HepG2 (cell line): ENCODE measurements around the gene NATD1. TPM values are rescaled to one million over a fixed set of nuclear protein-coding genes. Genes with fewer than 3 reads are reported as not detected.

Experiments
- ATAC-seq: fragments of 200-7000 bp; cut with Tn5 transposase; 3 replicates; pipeline ENCODE4 v1.9.1; 2020; ENCODE audit warnings: mild to moderate bottlenecking, moderate library complexity
- BruUV-seq: library from RNA; stranded (reverse); fragments of 400-500 nt; replicated peaks from 2 replicates; lab custom pipeline; 2021; lab: Mats Ljungman, UMichigan
- CTCF ChIA-PET: fragments of 300-600 bp; formaldehyde crosslinking; extraction: SDS; loops from one replicate; lab custom pipeline; 2021; ENCODE audit warnings: low total read pairs, inconsistent platforms, low intra/inter-chr PET ratio; lab: Yijun Ruan, JAX
- POLR2A ChIA-PET: fragments of 350-600 bp; sonication (Branson Sonifier 250); formaldehyde crosslinking; loops from one replicate; lab custom pipeline; 2020; ENCODE audit warnings: antibody characterized with exemption, inconsistent platforms; lab: Yijun Ruan, JAX
- DNase-seq: peaks from one replicate; pipeline ENCODE4 v3.0.0-alpha.2; 2015; ENCODE audit warnings: low spot score
- FAIRE-seq: peaks from 3 replicates; lab custom pipeline; 2011; peaks lifted over from hg19 to GRCh38; lab: Jason Lieb, UNC
- H2AFZ ChIP-seq: one replicate; pipeline ENCODE4 v1.6.1; 2011; ENCODE audit warnings: low read length, inconsistent platforms
- H3K27ac ChIP-seq: fragments of 300-600 bp; 3 replicates; pipeline ENCODE4 v1.8.0; 2011; ENCODE audit warnings: mixed run types, mild to moderate bottlenecking, mixed read lengths, low read length, inconsistent platforms; ENCODE audit not compliant: insufficient read depth; ENCODE audit errors: extremely low read length
- H3K27me3 ChIP-seq, 2 experiments: fragments of 200-600 bp in 1 of 2; 2 replicates in 1 of 2; 3 replicates in 1 of 2; pipeline versions ENCODE4 v1.6.0 to v1.8.0; 2011; ENCODE audit warnings: low read length in 2 of 2, mild to moderate bottlenecking in 2 of 2, moderate library complexity in 2 of 2, inconsistent platforms in 1 of 2; ENCODE audit not compliant: insufficient read depth in 2 of 2, control insufficient read depth in 1 of 2
- H3K36me3 ChIP-seq, 2 experiments: fragments of 200-600 bp in 1 of 2; replicated peaks in 1 of 2; 2 replicates in 1 of 2; 3 replicates in 1 of 2; pipeline versions ENCODE4 v1.5.1 to v1.8.0; 2011; ENCODE audit warnings: low read length in 2 of 2, inconsistent platforms in 1 of 2; ENCODE audit not compliant: insufficient read depth in 2 of 2, control insufficient read depth in 1 of 2
- H3K4me1 ChIP-seq: 2 replicates; pipeline ENCODE4 v1.5.1; 2012; ENCODE audit warnings: low read length, inconsistent platforms; ENCODE audit not compliant: insufficient read depth
- H3K4me2 ChIP-seq: 2 replicates; pipeline ENCODE4 v1.6.0; 2011; ENCODE audit warnings: low read depth, low read length, inconsistent platforms
- H3K4me3 ChIP-seq, 3 experiments: fragments of 200-600 bp in 1 of 3; sonication (generic), shearing (Covaris generic) in 1 of 3; replicated peaks in 1 of 3; 2 replicates each; pipeline ENCODE4 v1.5.1; 2011 to 2016; ENCODE audit warnings: low read length in 3 of 3, inconsistent platforms in 2 of 3, low read depth in 2 of 3, mild to moderate bottlenecking in 2 of 3, control low read depth in 1 of 3, mixed read lengths in 1 of 3; ENCODE audit not compliant: insufficient read depth in 1 of 3
- H3K79me2 ChIP-seq: one replicate; pipeline ENCODE4 v1.6.1; 2011; ENCODE audit warnings: low read length, inconsistent platforms; ENCODE audit not compliant: insufficient read depth
- H3K9ac ChIP-seq: 2 replicates; pipeline ENCODE4 v1.6.0; 2011; ENCODE audit warnings: mild to moderate bottlenecking, low read depth, low read length, inconsistent platforms; ENCODE audit not compliant: insufficient read depth
- H3K9me3 ChIP-seq: 2 replicates; pipeline ENCODE4 v1.5.1; 2012; ENCODE audit warnings: mild to moderate bottlenecking, low read length
- H4K20me1 ChIP-seq: 2 replicates; pipeline ENCODE4 v1.6.0; 2011; ENCODE audit warnings: inconsistent platforms, mild to moderate bottlenecking, low read length, moderate library complexity; ENCODE audit not compliant: insufficient read depth
- ARNTL ChIP-seq: sonication (generic); formaldehyde crosslinking; IDR thresholded peaks from 2 replicates; pipeline ENCODE4 v1.4.0; 2020; ENCODE audit warnings: mild to moderate bottlenecking, missing genetic modification reagents
- GABPA ChIP-seq, 2 experiments: IDR thresholded peaks; 2 replicates each; pipeline ENCODE4 v1.6.1; 2011 to 2016; ENCODE audit warnings: low read depth in 2 of 2, low read length in 1 of 2, missing biosample characterization in 1 of 2, missing genetic modification characterization in 1 of 2
- HMG20A ChIP-seq: IDR thresholded peaks from 2 replicates; pipeline ENCODE4 v1.6.1; 2016; ENCODE audit warnings: borderline replicate concordance
- KLF12 ChIP-seq: sonication (generic); formaldehyde crosslinking; IDR thresholded peaks from 2 replicates; pipeline ENCODE4 v1.4.0; 2020; ENCODE audit warnings: missing genetic modification reagents, borderline replicate concordance
- MAZ ChIP-seq, 2 experiments: sonication (generic) in 1 of 2; formaldehyde crosslinking in 1 of 2; IDR thresholded peaks; 2 replicates each; pipeline versions ENCODE4 v1.5.0 to v1.6.1; 2012 to 2020; ENCODE audit warnings: low read depth in 2 of 2, mild to moderate bottlenecking in 2 of 2, borderline replicate concordance in 1 of 2, improper control_type of control experiment in 1 of 2, low read length in 1 of 2, missing genetic modification reagents in 1 of 2, moderate library complexity in 1 of 2
- MZF1 ChIP-seq: sonication (generic); formaldehyde crosslinking; IDR thresholded peaks from 2 replicates; pipeline ENCODE4 v1.8.1; 2023; ENCODE audit warnings: mild to moderate bottlenecking, missing genetic modification reagents, borderline replicate concordance
- NR3C1 ChIP-seq: sonication (generic); formaldehyde crosslinking; IDR thresholded peaks from 2 replicates; pipeline ENCODE4 v1.4.0; 2020; ENCODE audit warnings: missing genetic modification reagents
- SRSF9 ChIP-seq: fragments of 200-400 bp; formaldehyde crosslinking; IDR thresholded peaks from 2 replicates; pipeline ENCODE4 v1.6.1; 2018; ENCODE audit warnings: borderline replicate concordance, mild to moderate bottlenecking, low read depth, low read length; ENCODE audit not compliant: insufficient read depth, poor library complexity, severe bottlenecking
- SSRP1 ChIP-seq: IDR thresholded peaks from 2 replicates; pipeline ENCODE4 v1.6.1; 2016; ENCODE audit warnings: control low read depth
- TBL1XR1 ChIP-seq: fragments of 150-350 bp; IDR thresholded peaks from 2 replicates; pipeline ENCODE4 v1.6.1; 2014; ENCODE audit warnings: borderline replicate concordance, low read length; ENCODE audit not compliant: partially characterized antibody
- YEATS4 ChIP-seq: sonication (generic); formaldehyde crosslinking; IDR thresholded peaks from 2 replicates; pipeline ENCODE4 v1.4.0; 2020; ENCODE audit warnings: missing genetic modification reagents, borderline replicate concordance
- ZNF350 ChIP-seq: sonication (generic); formaldehyde crosslinking; IDR thresholded peaks from 2 replicates; pipeline ENCODE4 v1.4.0; 2020; ENCODE audit warnings: mild to moderate bottlenecking, low read depth, missing genetic modification reagents, borderline replicate concordance
- ZNF451 ChIP-seq: sonication (generic); formaldehyde crosslinking; IDR thresholded peaks from 2 replicates; pipeline ENCODE4 v1.5.0; 2020; ENCODE audit warnings: mild to moderate bottlenecking, missing genetic modification reagents
- ZNF670 ChIP-seq: sonication (generic); formaldehyde crosslinking; IDR thresholded peaks from 2 replicates; pipeline ENCODE4 v1.8.0; 2022; ENCODE audit warnings: mild to moderate bottlenecking, missing genetic modification reagents, borderline replicate concordance
- WGBS: methylation state at CpG from one replicate; pipeline ENCODE4 v1.1.6; 2017; ENCODE audit warnings: low lambda C conversion rate; 5-methylcytosine and 5-hydroxymethylcytosine counted together
- in situ Hi-C: cut with HindIII; loops from 2 replicates; pipeline ENCODE4 v1.10.0; 2017; ENCODE audit warnings: low pct_unique_long_range_greater_than_20kb; ENCODE audit not compliant: extremely low pct_ligation_motif_present
- intact Hi-C: fragments of 100-400 bp; cut with micrococcal nuclease; formaldehyde crosslinking; loops from one replicate; pipeline ENCODE4 v1.10.0; 2022; ENCODE audit not compliant: unreplicated experiment
- polyA plus RNA-seq, 8 experiments: library from polyadenylated mRNA; depleted of rRNA in 3 of 8; stranded (reverse) in 7 of 8; unstranded in 1 of 8; fragments of >200 nt; fragmentation: Illumina TruSeq in 4 of 8; extraction: Trizol in 4 of 8; gene quantifications; 2 replicates each; pipeline versions ENCODE4 v1.2.1 to v1.2.3, GENCODE V29; 2011 to 2016; ENCODE audit warnings: low read depth in 4 of 8, missing spikeins in 1 of 8, mixed read lengths in 1 of 8; ENCODE audit not compliant: insufficient read depth in 1 of 8
- total RNA-seq, 5 experiments: library from RNA; depleted of rRNA; stranded (reverse); fragments of >200 nt; fragmentation: Illumina TruSeq; extraction: Trizol; gene quantifications; 2 replicates each; pipeline ENCODE4 v1.2.3, GENCODE V29; 2016; ENCODE audit warnings: low read depth in 1 of 5

NATD1 gene
- total and polyA plus RNA-seq, 2 of the 13 experiments (the other 11 are each of a cell fraction or from before 2014, with no cell fraction given): 0.31 to 2.3 TPM

- in situ Hi-C loops (no loop called here), intact Hi-C loops (no loop called here)
- CTCF ChIA-PET: no interaction called here
These were observed 52.5 kb downstream of the NATD1 start for GRCh38 chr17:21200590-21201297.

GRCh38 chr17:21199856-21200255 is 53.4 kb downstream of the NATD1 start:
- no peaks in the 10 kb centered on the region for H3K9me3 ChIP-seq
- ATAC-seq: no peak
- BruUV-seq: no TSS peak
- no peak overlapping the region for H3K27ac ChIP-seq
- H3K79me2 ChIP-seq: peaks cover 51% of the 10 kb centered on the region
- FAIRE-seq: no peak
- TF ChIP-seq ZNF670 (CRISPR knock-in tag) (no peak), MAZ (IDR thresholded peaks at IDR 0.05; ENCODE audit: borderline replicate concordance, low read depth, low read length) (no peak), MAZ (CRISPR knock-in tag; IDR thresholded peaks at IDR 0.05; ENCODE audit: low read depth) (no peak), ZNF451 (CRISPR knock-in tag) (no peak), KLF12 (CRISPR knock-in tag) (no peak), NR3C1 (CRISPR knock-in tag) (no peak), MZF1 (CRISPR knock-in tag) (no peak), TBL1XR1 (no peak), YEATS4 (CRISPR knock-in tag) (no peak), SSRP1 (CRISPR knock-in tag) (no peak), HMG20A (CRISPR knock-in tag) (no peak), SRSF9 (no peak)
- POLR2A ChIA-PET: no interaction called here
- no peak overlapping the region for H3K9ac ChIP-seq
- H3K4me1 ChIP-seq: no peaks in the 10 kb centered on the region
- no peak overlapping the region for H3K4me2 ChIP-seq
- WGBS: 95% methylated on average over 10 of the region's 10 CpGs
- no peak overlapping the region for H3K4me3 ChIP-seq
- CTCF ChIA-PET: no interaction called here
- intact Hi-C loops: no loop called here
- H3K27me3 ChIP-seq: no peaks in the 10 kb centered on the region
- H2AFZ ChIP-seq: no peak overlapping the region
- in situ Hi-C loops: no loop called here
- H3K36me3 ChIP-seq: peaks cover 9 to 33% of the 10 kb centered on the region in 2 experiments; a peak in 4 of 5 replicates
- peaks cover 31% of the 10 kb centered on the region for H4K20me1 ChIP-seq
- no peak for DNase-seq

More at GRCh38 chr17:21200590-21201297, 52.5 kb downstream of the NATD1 start:
- no TSS peak for BruUV-seq
- Histone ChIP-seq H3K4me3 (no peak overlapping the region), H3K4me1 (no peaks in the 10 kb centered on the region), H4K20me1 (peaks cover 35% of the 10 kb centered on the region), H3K79me2 (peaks cover 59% of the 10 kb centered on the region), H3K9ac (no peak overlapping the region), H3K4me2 (no peak overlapping the region), H3K27me3 (no peaks in the 10 kb centered on the region), H3K27ac (no peak overlapping the region), H3K36me3 (peaks cover 9 to 33% of the 10 kb centered on the region in 2 experiments; a peak in 4 of 5 replicates), H3K9me3 (no peaks in the 10 kb centered on the region), H2AFZ (no peak overlapping the region)
- TF ChIP-seq GABPA (IDR thresholded peaks at IDR 0.05; ENCODE audit: low read depth, low read length) (0 out of 2 replicates have a peak, but pooled peaks have one; percentile 10), GABPA (CRISPR knock-in tag; IDR thresholded peaks at IDR 0.05; ENCODE audit: low read depth) (no peak), ARNTL (no peak), ZNF350 (CRISPR knock-in tag) (no peak)
- DNase-seq (no peak), FAIRE-seq (no peak), ATAC-seq (no peak)
- WGBS: 97% methylated on average over 14 of the region's 15 CpGs
- POLR2A ChIA-PET: no interaction called here
